Smooth muscle cell (in vitro differentiated cells): ENCODE results near the gene CLASP2. TPM values are rescaled to one million over a fixed set of nuclear protein-coding genes. Genes with fewer than 3 reads are reported as not detected.
A peak's percentile ranks its signal among the peaks of the same experiment; 100 is the strongest.

Source experiments
- DNase-seq: peaks from one replicate; lab custom pipeline; 2025; ENCODE audit not compliant: unreplicated experiment; lab: John Stamatoyannopoulos, UW
- H2AFZ ChIP-seq: fragments of 200-600 bp; sonication (generic); 2 replicates; pipeline ENCODE4 v1.6.0; 2016; ENCODE audit warnings: antibody characterized with exemption, low read depth, mild to moderate bottlenecking
- H3F3A ChIP-seq: fragments of 200-600 bp; sonication (generic); 2 replicates; pipeline ENCODE4 v1.6.0; 2017; ENCODE audit warnings: antibody characterized with exemption, low read depth
- H3K27ac ChIP-seq: fragments of 200-600 bp; sonication (generic); 2 replicates; pipeline ENCODE4 v1.5.1; 2016; ENCODE audit warnings: low read depth, mild to moderate bottlenecking
- H3K27me3 ChIP-seq: fragments of 200-600 bp; sonication (generic); 2 replicates; pipeline ENCODE4 v1.6.1; 2016; ENCODE audit warnings: low read depth, mild to moderate bottlenecking
- H3K36me3 ChIP-seq: fragments of 200-600 bp; sonication (generic); 2 replicates; pipeline ENCODE4 v1.5.1; 2016; ENCODE audit warnings: low read depth
- H3K4me1 ChIP-seq: fragments of 200-600 bp; sonication (generic); 2 replicates; pipeline ENCODE4 v1.5.1; 2016; ENCODE audit warnings: low read depth
- H3K4me2 ChIP-seq: fragments of 200-600 bp; sonication (generic); 2 replicates; pipeline ENCODE4 v1.6.0; 2016; ENCODE audit warnings: mild to moderate bottlenecking
- H3K4me3 ChIP-seq: fragments of 200-600 bp; sonication (generic); 2 replicates; pipeline ENCODE4 v1.5.1; 2016; ENCODE audit warnings: mild to moderate bottlenecking
- H3K79me2 ChIP-seq: fragments of 200-600 bp; sonication (generic); 2 replicates; pipeline ENCODE4 v1.6.0; 2016; ENCODE audit warnings: low read depth, mild to moderate bottlenecking
- H3K9ac ChIP-seq: fragments of 200-600 bp; sonication (generic); 2 replicates; pipeline ENCODE4 v1.6.0; 2016; ENCODE audit warnings: low read depth
- H3K9me3 ChIP-seq: fragments of 200-600 bp; sonication (generic); replicated peaks from 2 replicates; pipeline ENCODE4 v1.5.1; 2016; ENCODE audit warnings: low read depth
- H4K20me1 ChIP-seq: fragments of 200-600 bp; sonication (generic); 2 replicates; pipeline ENCODE4 v1.6.0; 2016; ENCODE audit warnings: low read depth
- WGBS: methylation state at CpG from one replicate; pipeline ENCODE4 v1.1.7; 2016; ENCODE audit warnings: low lambda C conversion rate; 5-methylcytosine and 5-hydroxymethylcytosine counted together
- polyA plus RNA-seq: library from polyadenylated mRNA; unstranded; fragments of >200 nt; fragmentation: Nextera tagmentation; extraction: Ambion mirVana; gene quantifications from 2 replicates; pipeline ENCODE4 v1.2.1, GENCODE V29; 2016
- total RNA-seq: library from RNA; depleted of rRNA; stranded (reverse); fragments of >200 nt; gene quantifications from 2 replicates; pipeline ENCODE4 v1.2.3, GENCODE V29; 2014
- TF ChIP-seq, protein P1 (sequence below): fragments of 200-600 bp; sonication (generic); IDR thresholded peaks from 2 replicates; pipeline ENCODE4 v1.5.1; 2017; ENCODE audit warnings: borderline replicate concordance, mild to moderate bottlenecking, antibody characterized with exemption; ENCODE audit not compliant: insufficient read depth, poor library complexity, severe bottlenecking

CLASP2 gene
- total and polyA plus RNA-seq, 2 experiments from 2014 or later: 17.9 to 61.4 TPM

GRCh38 chr3:33751336-33751735 lies 33.3 kb upstream of the CLASP2 start:
- H3K9ac ChIP-seq: no peak overlapping the region
- no peak overlapping the region for H3K4me2 ChIP-seq
- H3F3A ChIP-seq: no peaks in the 10 kb centered on the region
- H3K27me3 ChIP-seq: no peaks in the 10 kb centered on the region
- no peak overlapping the region for H3K27ac ChIP-seq
- no peaks in the 10 kb centered on the region for H3K36me3 ChIP-seq
- no peak for DNase-seq
- H3K79me2 ChIP-seq: no peaks in the 10 kb centered on the region
- peaks cover 2% of the 10 kb centered on the region for H3K9me3 ChIP-seq
- H4K20me1 ChIP-seq: no peaks in the 10 kb centered on the region
- no peak overlapping the region for H3K4me3 ChIP-seq
- peak overlapping the region; percentile 66 for H2AFZ ChIP-seq
- H3K4me1 ChIP-seq: no peaks in the 10 kb centered on the region
- 83% methylated on average over 2 of the region's 2 CpGs for WGBS
- TF ChIP-seq, protein P1, sequence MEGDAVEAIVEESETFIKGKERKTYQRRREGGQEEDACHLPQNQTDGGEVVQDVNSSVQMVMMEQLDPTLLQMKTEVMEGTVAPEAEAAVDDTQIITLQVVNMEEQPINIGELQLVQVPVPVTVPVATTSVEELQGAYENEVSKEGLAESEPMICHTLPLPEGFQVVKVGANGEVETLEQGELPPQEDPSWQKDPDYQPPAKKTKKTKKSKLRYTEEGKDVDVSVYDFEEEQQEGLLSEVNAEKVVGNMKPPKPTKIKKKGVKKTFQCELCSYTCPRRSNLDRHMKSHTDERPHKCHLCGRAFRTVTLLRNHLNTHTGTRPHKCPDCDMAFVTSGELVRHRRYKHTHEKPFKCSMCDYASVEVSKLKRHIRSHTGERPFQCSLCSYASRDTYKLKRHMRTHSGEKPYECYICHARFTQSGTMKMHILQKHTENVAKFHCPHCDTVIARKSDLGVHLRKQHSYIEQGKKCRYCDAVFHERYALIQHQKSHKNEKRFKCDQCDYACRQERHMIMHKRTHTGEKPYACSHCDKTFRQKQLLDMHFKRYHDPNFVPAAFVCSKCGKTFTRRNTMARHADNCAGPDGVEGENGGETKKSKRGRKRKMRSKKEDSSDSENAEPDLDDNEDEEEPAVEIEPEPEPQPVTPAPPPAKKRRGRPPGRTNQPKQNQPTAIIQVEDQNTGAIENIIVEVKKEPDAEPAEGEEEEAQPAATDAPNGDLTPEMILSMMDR: no peak

GRCh38 chr3:33750211-33750548 lies 32.1 kb upstream of the CLASP2 start:
- Histone ChIP-seq H3K4me2 (no peak overlapping the region), H3F3A (no peaks in the 10 kb centered on the region), H3K79me2 (no peaks in the 10 kb centered on the region), H3K4me3 (no peak overlapping the region), H3K9ac (no peak overlapping the region), H3K9me3 (peaks cover 2% of the 10 kb centered on the region), H3K4me1 (no peaks in the 10 kb centered on the region), H3K27ac (no peak overlapping the region), H3K36me3 (no peaks in the 10 kb centered on the region), H2AFZ (no peak overlapping the region), H3K27me3 (no peaks in the 10 kb centered on the region), H4K20me1 (no peaks in the 10 kb centered on the region)
- TF ChIP-seq, protein P1: no peak
- no peak for DNase-seq
- WGBS: 96% methylated on average over 3 of the region's 3 CpGs

DNA sequence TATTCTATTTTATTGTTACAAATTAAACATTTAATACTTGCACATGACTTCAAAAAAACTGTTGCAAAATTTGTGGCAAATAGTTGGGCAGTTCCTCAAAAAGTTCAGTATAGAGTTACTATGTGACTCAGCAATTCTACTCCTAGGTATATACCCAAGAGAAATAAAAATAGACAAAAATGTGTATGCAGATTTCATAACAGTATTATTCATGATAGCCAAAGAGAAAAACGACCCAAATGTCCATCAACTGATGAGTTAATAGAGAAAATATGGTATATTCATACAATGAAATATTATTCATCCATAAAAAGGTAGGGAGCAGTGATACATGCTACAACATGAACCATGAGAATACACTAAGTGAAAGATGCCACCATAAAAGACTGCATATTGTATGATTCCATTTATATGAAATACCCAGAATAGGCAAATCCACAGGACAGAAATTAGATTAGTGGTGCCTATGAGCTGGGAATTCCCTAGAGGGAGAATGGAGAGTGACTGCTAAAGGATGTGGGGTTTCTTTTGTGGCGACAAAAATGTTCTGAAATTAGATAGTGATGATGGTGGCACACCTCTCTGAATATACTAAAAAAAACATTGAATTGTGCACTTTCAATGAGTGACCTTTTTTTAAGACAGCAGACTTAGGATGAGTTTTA lies 31.6 kb upstream of the CLASP2 start:
- Histone ChIP-seq H3K4me1 (no peaks in the 10 kb centered on the region), H4K20me1 (no peaks in the 10 kb centered on the region), H3K27me3 (no peaks in the 10 kb centered on the region), H3K4me2 (no peak overlapping the region), H3K27ac (no peak overlapping the region), H3K9me3 (no peaks in the 10 kb centered on the region), H3K4me3 (no peak overlapping the region), H3K79me2 (no peaks in the 10 kb centered on the region), H3K9ac (no peak overlapping the region), H3F3A (no peaks in the 10 kb centered on the region), H2AFZ (no peak overlapping the region), H3K36me3 (no peaks in the 10 kb centered on the region)
- no peak for DNase-seq
- TF ChIP-seq, protein P1: no peak
- WGBS: 76% methylated on average over 2 of the region's 2 CpGs
